ENCODE measurements around the gene CD164. TPM values are rescaled to one million over a fixed set of nuclear protein-coding genes. Genes with fewer than 3 reads are reported as not detected.
"Not testable (repeated sequence)": the region's sequence is repeated elsewhere in the genome, so short reads cannot be mapped to it uniquely, and the experiment has no call there.

Gene CD164
- total RNA-seq, 1 donor from 2014 or later = 251 TPM

DNA sequence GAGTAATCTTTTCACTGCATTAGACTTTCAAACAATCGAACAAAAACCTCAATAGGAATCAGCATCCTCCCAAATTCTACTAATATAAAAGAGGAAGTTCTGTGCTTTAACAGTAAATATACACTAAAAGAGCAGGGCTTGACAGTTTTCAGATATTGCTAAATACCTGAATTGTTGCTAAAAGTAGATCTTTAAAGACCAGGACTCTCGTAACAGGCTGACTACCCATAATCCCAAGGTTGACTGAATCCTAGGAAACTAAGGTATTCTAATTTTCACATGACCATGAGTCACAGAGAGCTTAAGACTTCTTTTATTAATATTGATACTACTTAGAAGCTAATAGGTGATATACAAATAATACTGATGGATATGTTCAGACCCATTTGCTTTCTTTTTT lies 10.1 kb downstream of the CD164 start:
- Mint-ChIP-seq H3K27ac (peak overlapping the region; percentile 83), H3K4me1 (ENCODE audit: low read depth) (peaks cover 64% of the 10 kb centered on the region), H3K27me3 (ENCODE audit: insufficient read depth) (no peaks in the 10 kb centered on the region), H3K36me3 (ENCODE audit: low read depth) (peaks cover 64% of the 10 kb centered on the region), H3K4me3 (peak overlapping the region; percentile 43), H3K9me3 (no peaks in the 10 kb centered on the region)
- DNase-seq (ENCODE audit: low spot score) = no peak
- intact Hi-C loops (cut with micrococcal nuclease) = loop anchor here (2.0 to 10.0 kb wide), 6 partner anchors 63 to 427 kb away; partner anchors contain the start of genes CEP57L1, MICAL1 and SESN1

DNA sequence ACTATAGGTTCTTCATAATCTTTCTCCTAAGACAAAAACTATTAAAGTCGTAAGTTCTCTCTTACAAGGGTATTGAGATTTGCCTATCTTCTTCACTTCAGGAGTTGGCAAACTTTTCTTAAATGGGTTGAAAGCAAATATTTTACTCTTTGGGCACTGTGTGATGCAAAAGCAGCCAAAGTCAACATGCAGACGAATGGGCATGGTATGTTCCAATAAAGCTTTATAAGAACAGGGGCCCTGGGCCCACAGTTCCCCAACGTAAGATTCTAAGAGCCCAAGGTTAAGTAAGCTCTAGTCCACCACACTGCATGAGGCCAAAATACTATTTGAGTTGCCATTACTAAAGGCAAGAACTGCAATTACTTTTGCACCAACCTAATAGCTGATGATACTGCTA lies 11.5 kb downstream of the CD164 start:
- Mint-ChIP-seq H3K27ac (no peak overlapping the region), H3K9me3 (no peaks in the 10 kb centered on the region), H3K4me1 (ENCODE audit: low read depth) (peaks cover 58% of the 10 kb centered on the region), H3K4me3 (no peak overlapping the region), H3K36me3 (ENCODE audit: low read depth) (peaks cover 66% of the 10 kb centered on the region), H3K27me3 (ENCODE audit: insufficient read depth) (no peaks in the 10 kb centered on the region)
- intact Hi-C loops (cut with micrococcal nuclease) = loop anchor here (2.0 to 10.0 kb wide), 2 partner anchors 14 to 426 kb away; no protein-coding TSS in a partner anchor
- no peak for DNase-seq (ENCODE audit: low spot score)

DNA sequence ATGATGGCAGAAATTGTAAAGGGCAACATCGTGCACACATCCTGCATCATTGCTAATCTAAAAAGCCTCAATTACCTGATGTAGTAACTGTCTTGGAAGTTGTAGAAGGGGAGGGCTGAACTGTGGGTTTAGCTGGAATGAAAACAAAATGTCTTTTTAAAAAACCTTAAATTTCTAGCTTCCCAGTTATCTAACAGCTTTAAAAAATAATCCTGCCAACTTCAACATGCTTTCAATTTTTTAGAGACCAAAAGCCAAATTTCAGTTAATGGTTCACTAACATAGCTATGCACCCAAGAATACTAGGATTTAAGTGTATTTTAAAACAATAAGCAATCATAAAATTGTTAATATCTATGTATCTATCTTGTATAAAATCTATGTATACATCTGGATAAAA lies 11.9 kb downstream of the CD164 start:
- Mint-ChIP-seq H3K4me3 (no peak overlapping the region), H3K36me3 (ENCODE audit: low read depth) (peaks cover 64% of the 10 kb centered on the region), H3K4me1 (ENCODE audit: low read depth) (peaks cover 56% of the 10 kb centered on the region), H3K9me3 (no peaks in the 10 kb centered on the region), H3K27ac (peak overlapping the region; percentile 26), H3K27me3 (ENCODE audit: insufficient read depth) (no peaks in the 10 kb centered on the region)
- intact Hi-C loops (cut with micrococcal nuclease) = loop anchor here (2.0 to 10.0 kb wide), 2 partner anchors 14 to 426 kb away; no protein-coding TSS in a partner anchor
- DNase-seq (ENCODE audit: low spot score) = no peak

DNA sequence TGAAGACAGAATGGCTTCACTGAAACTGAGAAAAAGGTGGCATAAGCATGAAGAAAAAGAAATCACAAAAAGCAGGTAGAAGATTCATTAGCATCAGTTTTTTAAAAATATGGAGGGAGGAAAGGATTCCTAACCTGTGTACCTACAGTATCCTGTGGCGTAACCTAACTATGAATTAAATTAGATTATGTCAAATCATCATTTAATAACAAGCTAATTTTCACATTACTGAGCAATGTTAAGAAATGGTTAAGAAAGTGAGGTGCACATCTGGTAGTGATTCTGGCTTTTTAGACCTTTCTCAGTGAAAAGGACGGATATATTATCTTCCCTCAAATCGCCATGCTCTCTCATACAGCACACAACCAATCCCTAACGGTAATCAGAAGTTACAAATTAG lies 12.5 kb downstream of the CD164 start:
- Mint-ChIP-seq H3K27me3 (ENCODE audit: insufficient read depth) (no peaks in the 10 kb centered on the region), H3K4me1 (ENCODE audit: low read depth) (peaks cover 57% of the 10 kb centered on the region), H3K9me3 (no peaks in the 10 kb centered on the region), H3K36me3 (ENCODE audit: low read depth) (peaks cover 63% of the 10 kb centered on the region), H3K4me3 (no peak overlapping the region), H3K27ac (peak overlapping the region; percentile 50)
- DNase-seq (ENCODE audit: low spot score) = no peak
- intact Hi-C loops (cut with micrococcal nuclease) = loop anchor here (2.0 to 10.0 kb wide), 2 partner anchors 15 to 425 kb away; no protein-coding TSS in a partner anchor

DNA sequence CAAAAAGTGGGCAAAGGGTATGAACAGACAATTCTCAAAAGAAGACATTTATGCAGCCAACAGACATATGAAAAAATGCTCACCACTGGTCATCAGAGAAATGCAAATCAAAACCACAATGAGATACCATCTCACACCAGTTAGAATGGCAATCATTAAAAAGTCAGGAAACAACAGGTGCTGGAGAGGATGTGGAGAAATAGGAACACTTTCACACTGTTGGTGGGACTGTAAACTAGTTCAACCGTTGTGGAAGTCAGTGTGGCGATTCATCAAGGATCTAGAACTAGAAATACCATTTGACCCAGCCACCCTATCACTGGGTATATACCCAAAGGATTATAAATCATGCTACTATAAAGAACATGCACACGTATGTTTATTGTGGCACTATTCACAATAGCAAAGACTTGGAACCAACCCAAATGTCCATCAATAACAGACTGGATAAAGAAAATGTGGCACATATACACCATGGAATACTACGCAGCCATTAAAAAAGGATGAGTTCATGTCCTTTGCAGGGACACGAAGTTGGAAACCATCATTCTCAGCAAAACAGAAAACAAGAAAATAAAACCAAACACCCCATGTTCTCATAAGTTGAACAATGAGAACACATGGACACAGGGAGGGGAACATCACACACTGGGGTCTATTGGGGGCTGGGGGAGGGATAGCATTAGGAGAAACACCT lies 17.7 kb downstream of the CD164 start:
- peaks cover 69% of the 10 kb centered on the region for H3K36me3 Mint-ChIP-seq (ENCODE audit: low read depth)

DNA sequence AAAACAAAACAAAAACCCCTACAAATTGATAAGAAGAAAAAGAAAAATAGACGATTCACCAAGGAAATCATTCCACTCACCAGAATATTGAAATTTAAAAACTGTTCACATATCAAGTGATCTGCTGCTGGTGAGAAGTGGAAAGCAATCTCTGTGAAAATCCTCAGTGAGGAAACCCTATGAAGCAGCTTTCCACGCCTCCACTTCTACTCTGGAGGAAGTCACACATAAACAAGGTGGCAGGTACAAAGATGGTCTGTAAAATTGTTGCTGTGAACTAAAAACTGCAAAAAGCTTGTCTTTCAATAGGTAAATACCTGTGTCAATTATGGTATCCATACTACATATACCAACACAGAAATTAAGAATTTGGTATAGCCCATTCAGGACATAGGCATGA lies 18.5 kb downstream of the CD164 start:
- DNase-seq (ENCODE audit: low spot score) = no peak
- Mint-ChIP-seq H3K27ac (peak overlapping the region; percentile 40), H3K4me3 (no peak overlapping the region), H3K4me1 (ENCODE audit: low read depth) (peaks cover 42% of the 10 kb centered on the region), H3K9me3 (no peaks in the 10 kb centered on the region), H3K36me3 (ENCODE audit: low read depth) (peaks cover 73% of the 10 kb centered on the region), H3K27me3 (ENCODE audit: insufficient read depth) (no peaks in the 10 kb centered on the region)
- intact Hi-C loops (cut with micrococcal nuclease) = no loop called here

More for the DNA sequence above, 17.7 kb downstream of the CD164 start:
- intact Hi-C loops (cut with micrococcal nuclease); H3K9me3 Mint-ChIP-seq; DNase-seq (ENCODE audit: low spot score); H3K4me3 Mint-ChIP-seq; H3K27me3 Mint-ChIP-seq (ENCODE audit: insufficient read depth): not testable (repeated sequence)
- Mint-ChIP-seq H3K27ac (peak overlapping the region; percentile 40), H3K4me1 (ENCODE audit: low read depth) (peaks cover 44% of the 10 kb centered on the region)

DNA sequence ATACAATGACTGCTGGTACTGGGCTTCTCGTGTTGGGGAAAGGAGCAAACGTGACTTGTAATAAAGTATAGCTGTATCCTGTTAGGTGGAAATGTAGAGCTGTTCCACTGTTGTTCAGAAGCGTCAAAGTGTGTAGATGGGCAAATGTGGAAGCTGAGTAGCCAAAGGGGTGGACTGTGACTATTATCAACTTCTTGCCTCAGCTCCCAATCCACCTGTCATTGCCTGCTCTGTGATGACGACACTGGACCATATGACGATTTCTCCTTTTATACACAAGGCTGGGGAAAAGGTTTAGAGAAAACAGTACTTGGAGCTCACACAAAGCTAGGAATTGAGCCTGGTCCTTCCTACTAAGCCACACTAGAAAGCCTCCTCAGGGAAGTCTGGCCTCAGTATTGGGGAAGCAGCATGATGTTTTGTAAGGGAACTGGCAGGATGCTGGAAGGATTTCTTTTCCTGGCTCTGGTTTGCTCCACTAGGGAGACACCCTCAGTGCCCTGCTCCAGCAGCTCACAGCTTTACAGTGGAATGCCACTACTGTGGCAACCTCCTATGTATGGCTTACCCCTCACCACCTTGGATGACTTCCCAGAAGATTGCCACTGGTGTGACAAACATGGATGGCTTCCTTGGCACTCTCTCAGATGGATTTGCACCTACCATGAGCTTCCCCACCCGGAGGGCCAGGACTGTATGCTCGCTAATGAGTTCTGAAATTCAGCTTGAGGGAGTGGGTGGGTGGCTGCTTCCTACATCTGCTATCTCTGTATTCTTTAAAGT lies 20.0 kb downstream of the CD164 start:
- peaks cover 41% of the 10 kb centered on the region for H3K4me1 Mint-ChIP-seq (ENCODE audit: low read depth)
- H3K27me3 Mint-ChIP-seq (ENCODE audit: insufficient read depth) = no peaks in the 10 kb centered on the region
- no peak for DNase-seq (ENCODE audit: low spot score)
- no peak overlapping the region for H3K27ac Mint-ChIP-seq
- no peak overlapping the region for H3K4me3 Mint-ChIP-seq
- H3K9me3 Mint-ChIP-seq = no peaks in the 10 kb centered on the region
- peaks cover 78% of the 10 kb centered on the region for H3K36me3 Mint-ChIP-seq (ENCODE audit: low read depth)
- intact Hi-C loops (cut with micrococcal nuclease) = no loop called here

DNA sequence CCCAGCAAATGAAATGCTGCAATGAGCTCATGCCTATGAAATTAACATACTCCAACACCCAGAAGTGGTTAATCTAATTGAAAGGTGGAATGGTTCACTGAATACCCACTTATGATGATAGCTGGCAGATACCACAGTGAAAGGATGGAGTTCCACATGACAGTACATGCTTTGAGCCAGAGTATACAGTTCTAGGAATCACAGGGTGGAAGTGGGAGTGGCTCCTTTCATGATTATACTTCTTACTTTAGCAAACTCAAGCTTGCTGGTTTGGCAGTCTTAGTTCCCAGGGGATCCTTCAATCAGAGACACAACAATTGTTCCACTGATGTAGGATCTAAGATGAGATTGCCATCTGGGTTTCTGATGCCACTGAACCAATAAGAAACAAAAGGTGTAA lies 21.5 kb downstream of the CD164 start:
- Mint-ChIP-seq H3K36me3 (ENCODE audit: low read depth) (peaks cover 76% of the 10 kb centered on the region), H3K27ac (no peak overlapping the region), H3K27me3 (ENCODE audit: insufficient read depth) (no peaks in the 10 kb centered on the region)

DNA sequence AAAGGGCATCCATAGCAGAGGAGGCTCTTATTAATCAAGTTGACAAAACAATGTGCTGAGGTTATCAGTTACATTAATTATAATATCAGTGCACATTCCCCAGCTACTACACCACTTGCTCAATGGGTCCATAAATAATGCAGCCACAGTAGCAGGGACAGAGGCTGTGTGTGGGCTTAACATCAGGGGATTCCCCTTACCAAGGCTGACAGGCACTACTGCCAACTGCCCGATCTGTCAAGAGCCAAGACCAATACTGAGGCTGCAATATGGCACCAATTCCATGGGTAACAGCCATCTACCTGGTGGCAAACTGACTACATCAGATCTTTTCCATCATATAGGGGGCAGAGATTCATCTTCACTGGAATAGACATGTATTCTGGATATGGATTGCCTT lies 22.0 kb downstream of the CD164 start:
- H3K9me3 Mint-ChIP-seq = peaks cover 7% of the 10 kb centered on the region
- peaks cover 35% of the 10 kb centered on the region for H3K4me1 Mint-ChIP-seq (ENCODE audit: low read depth)
- no peaks in the 10 kb centered on the region for H3K27me3 Mint-ChIP-seq (ENCODE audit: insufficient read depth)
- intact Hi-C loops (cut with micrococcal nuclease) = no loop called here
- H3K27ac Mint-ChIP-seq = no peak overlapping the region
- H3K36me3 Mint-ChIP-seq (ENCODE audit: low read depth) = peaks cover 75% of the 10 kb centered on the region
- no peak for DNase-seq (ENCODE audit: low spot score)
- H3K4me3 Mint-ChIP-seq = no peak overlapping the region

More for the DNA sequence above, 21.5 kb downstream of the CD164 start:
- Mint-ChIP-seq H3K4me1 (ENCODE audit: low read depth) (peaks cover 35% of the 10 kb centered on the region), H3K4me3 (no peak overlapping the region), H3K9me3 (peaks cover 7% of the 10 kb centered on the region)
- intact Hi-C loops (cut with micrococcal nuclease) = no loop called here
- no peak for DNase-seq (ENCODE audit: low spot score)

DNA sequence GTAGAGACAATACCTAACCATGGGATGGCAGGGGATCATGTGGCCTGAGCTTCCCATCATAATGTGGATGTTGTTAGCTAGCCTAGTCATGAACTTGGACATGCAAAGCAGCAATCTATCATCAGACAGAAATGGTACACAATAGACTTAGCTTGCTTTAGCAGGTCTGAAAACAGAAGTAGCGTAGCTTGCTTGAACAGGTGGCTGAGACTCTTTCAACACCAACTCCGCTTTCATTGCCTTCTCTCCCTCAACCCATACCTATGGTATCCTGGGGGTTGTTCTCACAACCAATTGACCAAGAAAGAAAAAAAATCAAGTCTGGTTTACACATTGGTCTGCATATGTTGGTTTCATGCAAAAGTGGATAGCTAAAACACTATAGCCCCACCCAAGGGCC lies 23.0 kb downstream of the CD164 start:
- DNase-seq (ENCODE audit: low spot score) = no peak
- peaks cover 66% of the 10 kb centered on the region for H3K36me3 Mint-ChIP-seq (ENCODE audit: low read depth)
- H3K4me1 Mint-ChIP-seq (ENCODE audit: low read depth) = peaks cover 26% of the 10 kb centered on the region
- intact Hi-C loops (cut with micrococcal nuclease) = no loop called here
- no peak overlapping the region for H3K4me3 Mint-ChIP-seq
- H3K27me3 Mint-ChIP-seq (ENCODE audit: insufficient read depth) = no peaks in the 10 kb centered on the region
- no peak overlapping the region for H3K27ac Mint-ChIP-seq
- H3K9me3 Mint-ChIP-seq = peaks cover 7% of the 10 kb centered on the region

DNA sequence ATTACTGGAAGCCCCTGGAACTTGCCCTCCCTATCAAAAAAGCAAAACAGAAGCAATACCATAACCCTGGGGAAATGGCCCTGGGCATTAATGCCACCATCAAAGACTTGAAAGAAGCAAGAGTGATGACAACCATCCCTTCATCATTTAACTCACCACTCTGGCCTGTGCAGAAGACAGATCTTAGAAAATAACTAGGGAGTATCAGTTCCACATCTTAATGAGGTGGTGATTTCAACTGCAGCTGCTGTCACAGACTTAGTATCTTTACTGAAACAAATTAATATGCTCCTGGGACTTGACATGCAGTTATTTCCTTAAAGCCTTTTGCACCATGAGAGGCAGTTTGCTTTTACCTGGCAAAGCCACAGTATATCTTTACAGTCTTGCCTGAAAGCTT lies 24.1 kb downstream of the CD164 start:
- Mint-ChIP-seq H3K27ac (peak overlapping the region; percentile 24), H3K4me3 (no peak overlapping the region), H3K27me3 (ENCODE audit: insufficient read depth) (no peaks in the 10 kb centered on the region), H3K9me3 (peaks cover 7% of the 10 kb centered on the region), H3K4me1 (ENCODE audit: low read depth) (peaks cover 19% of the 10 kb centered on the region), H3K36me3 (ENCODE audit: low read depth) (peaks cover 63% of the 10 kb centered on the region)
- no peak for DNase-seq (ENCODE audit: low spot score)
- intact Hi-C loops (cut with micrococcal nuclease) = no loop called here

DNA sequence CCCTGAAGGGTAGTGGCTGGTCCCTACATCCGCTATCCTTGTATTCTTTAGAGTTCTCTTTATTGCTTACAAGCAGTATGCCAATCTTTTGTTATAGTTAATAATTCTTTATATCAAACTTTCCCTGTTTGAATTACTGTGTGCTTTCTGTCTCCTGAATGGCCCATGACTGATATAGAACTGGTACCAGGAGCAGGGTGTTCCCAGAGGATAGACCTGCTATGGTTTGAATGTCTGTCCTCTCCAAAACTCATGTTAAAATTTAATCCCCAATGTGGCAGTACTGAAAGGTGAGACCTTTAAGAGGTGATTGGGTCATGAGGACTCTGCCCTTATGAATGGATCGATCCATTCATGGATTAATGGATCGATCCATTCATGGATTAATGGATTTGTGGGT lies 26.0 kb downstream of the CD164 start:
- Mint-ChIP-seq H3K36me3 (ENCODE audit: low read depth) (peaks cover 68% of the 10 kb centered on the region), H3K9me3 (peaks cover 7% of the 10 kb centered on the region), H3K4me3 (no peak overlapping the region), H3K27ac (no peak overlapping the region), H3K27me3 (ENCODE audit: insufficient read depth) (no peaks in the 10 kb centered on the region), H3K4me1 (ENCODE audit: low read depth) (peaks cover 22% of the 10 kb centered on the region)
- intact Hi-C loops (cut with micrococcal nuclease) = no loop called here
- DNase-seq (ENCODE audit: low spot score) = no peak
